Activated CD8-positive, alpha-beta T cell treated with anti-CD3 and anti-CD28 coated beads, Interleukin-2, amount 10 ng/mL, durations not matched to agents 7 days and 5 days (primary cell): ENCODE measurements around the gene CDC5L. TPM values are rescaled to one million over a fixed set of nuclear protein-coding genes. Genes with fewer than 3 reads are reported as not detected.

Experiments used
- ATAC-seq: fragments of 150-1000 bp; cut with Tn5 transposase; one replicate; pipeline ENCODE4 v1.10.0; 2021; ENCODE audit warnings: moderate library complexity
- CTCF ChIA-PET: fragments of 350-600 bp; sonication (Branson Sonifier 250); formaldehyde crosslinking; loops from one replicate; lab custom pipeline; 2021; ENCODE audit warnings: antibody characterized with exemption; lab: Charles Lee
- POLR2A ChIA-PET: fragments of 350-600 bp; sonication (Branson Sonifier 250); formaldehyde crosslinking; loops from one replicate; lab custom pipeline; 2021; ENCODE audit warnings: antibody characterized with exemption; lab: Charles Lee
- DNase-seq: peaks from one replicate; pipeline ENCODE4 v3.0.0-alpha.2; 2020
- H3K27ac Mint-ChIP-seq: one replicate; pipeline ENCODE4 v1.8.0; 2021; ENCODE audit warnings: mild to moderate bottlenecking, mixed read lengths
- H3K27me3 Mint-ChIP-seq: one replicate; pipeline ENCODE4 v1.8.0; 2021; ENCODE audit warnings: low read depth, mixed read lengths
- H3K36me3 Mint-ChIP-seq: one replicate; pipeline ENCODE4 v1.8.0; 2021; ENCODE audit warnings: low read depth, mixed read lengths
- H3K4me1 Mint-ChIP-seq: one replicate; pipeline ENCODE4 v1.8.0; 2021; ENCODE audit warnings: low read depth, mixed read lengths
- H3K4me3 Mint-ChIP-seq: one replicate; pipeline ENCODE4 v1.8.0; 2021; ENCODE audit warnings: mild to moderate bottlenecking, mixed read lengths
- H3K9me3 Mint-ChIP-seq: one replicate; pipeline ENCODE4 v1.8.0; 2022; ENCODE audit warnings: mixed read lengths; ENCODE audit not compliant: insufficient read depth
- total RNA-seq, 2 experiments: library from RNA; stranded (reverse); gene quantifications; one replicate each; pipeline ENCODE4 v1.2.3, GENCODE V29; 2021

The CDC5L gene
- total RNA-seq, 2 experiments from 2014 or later: 22.6 to 22.7 TPM

DNA sequence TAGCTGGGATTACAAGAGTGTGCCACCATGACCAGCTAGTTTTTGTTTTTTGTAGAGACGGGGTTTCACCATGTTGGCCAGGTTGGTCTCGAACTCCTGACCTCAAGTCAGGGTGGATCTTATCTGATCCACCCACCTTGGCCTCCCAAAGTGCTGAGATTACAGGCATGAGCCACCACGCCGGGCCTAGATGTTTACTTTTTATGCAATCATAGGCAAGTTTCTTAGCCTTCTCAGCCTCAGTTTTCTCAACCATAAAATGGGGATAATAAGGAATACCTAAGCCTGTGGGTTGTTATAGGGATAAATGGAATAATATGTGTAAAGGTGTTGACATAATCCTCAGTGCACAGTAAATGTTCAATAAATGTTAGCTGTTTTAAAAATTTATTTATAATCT is 35.2 kb upstream of the CDC5L start:
- Mint-ChIP-seq H3K4me1 (no peaks in the 10 kb centered on the region), H3K4me3 (no peak overlapping the region), H3K36me3 (no peaks in the 10 kb centered on the region), H3K27me3 (peaks cover 14% of the 10 kb centered on the region), H3K27ac (no peak overlapping the region), H3K9me3 (no peaks in the 10 kb centered on the region)
- POLR2A ChIA-PET: no interaction called here
- ATAC-seq: no peak
- CTCF ChIA-PET: interaction anchor here (1.6 kb wide), 1 partner anchor 40 kb away, joined by 5 read pairs; the partner anchor contains the start of gene AARS2
- no peak for DNase-seq

DNA sequence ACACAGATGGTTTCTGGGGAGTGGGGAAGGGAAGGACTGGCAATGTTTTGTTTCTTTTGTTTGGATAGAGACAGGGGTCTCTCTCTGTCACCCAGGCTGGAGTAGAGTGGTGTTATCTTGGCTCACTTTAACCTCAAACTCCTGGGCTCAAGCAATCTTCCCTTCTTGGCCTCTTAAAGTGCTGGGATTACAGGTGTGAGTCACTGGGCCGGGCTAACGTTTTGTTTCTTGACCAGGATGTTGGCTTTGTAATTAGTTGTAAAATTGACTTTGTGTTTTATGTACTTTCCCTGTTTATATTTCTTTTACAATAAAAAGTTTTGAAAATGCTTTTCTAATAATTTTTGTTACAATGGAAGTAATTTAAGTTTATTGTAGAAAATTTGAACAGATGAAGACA is 34.2 kb upstream of the CDC5L start:
- no peak for ATAC-seq
- DNase-seq: no peak
- no peak overlapping the region for H3K27ac Mint-ChIP-seq
- no peak overlapping the region for H3K4me3 Mint-ChIP-seq
- peaks cover 17% of the 10 kb centered on the region for H3K27me3 Mint-ChIP-seq
- H3K4me1 Mint-ChIP-seq: no peaks in the 10 kb centered on the region
- CTCF ChIA-PET: interaction anchor here (1.6 kb wide), 1 partner anchor 41 kb away, joined by 5 read pairs; the partner anchor contains the start of gene AARS2
- POLR2A ChIA-PET: no interaction called here
- H3K9me3 Mint-ChIP-seq: no peaks in the 10 kb centered on the region
- no peaks in the 10 kb centered on the region for H3K36me3 Mint-ChIP-seq

DNA sequence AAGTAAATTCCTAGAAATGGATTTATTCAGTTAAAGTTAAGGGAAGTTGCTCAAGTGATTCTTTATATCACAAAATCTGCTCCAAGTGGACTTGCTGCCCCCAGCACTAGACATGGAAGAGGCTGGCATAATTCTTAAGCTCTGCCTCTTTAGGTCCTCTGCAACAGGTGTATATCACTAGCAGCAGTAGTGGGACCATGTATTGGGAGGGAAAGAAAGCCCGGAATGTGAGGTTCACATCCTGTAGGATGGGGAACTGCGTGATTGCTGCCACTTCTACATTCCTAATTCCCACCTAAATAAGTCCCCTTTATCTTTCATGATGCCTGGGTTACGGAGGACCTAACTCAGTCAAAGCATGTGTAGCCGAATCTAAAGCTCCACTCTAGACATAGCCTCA is 31.9 kb upstream of the CDC5L start:
- ChIA-PET POLR2A (no interaction called here), CTCF (no interaction called here)
- Mint-ChIP-seq H3K27me3 (peaks cover 19% of the 10 kb centered on the region), H3K4me1 (no peaks in the 10 kb centered on the region), H3K4me3 (no peak overlapping the region), H3K9me3 (no peaks in the 10 kb centered on the region), H3K27ac (no peak overlapping the region), H3K36me3 (no peaks in the 10 kb centered on the region)
- ATAC-seq (no peak), DNase-seq (no peak)

DNA sequence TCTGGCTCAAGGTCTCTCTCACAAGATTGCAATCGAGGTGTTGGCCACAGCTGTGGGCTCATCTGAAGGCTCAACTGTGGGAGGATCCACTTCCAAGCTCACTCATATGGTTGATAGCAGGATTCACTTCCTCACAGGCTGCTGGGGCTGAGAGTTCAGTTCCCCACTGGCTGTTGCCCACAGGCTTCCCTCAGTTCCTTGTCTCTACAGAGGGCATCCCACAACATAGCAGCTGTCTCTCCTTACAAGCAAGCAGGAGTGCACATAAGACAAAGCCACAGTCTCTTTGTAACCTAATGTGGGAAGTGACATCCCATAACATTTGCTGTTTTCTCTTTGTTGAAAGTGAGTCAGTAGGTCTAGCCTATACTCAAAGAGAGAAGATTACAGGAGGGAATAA is 31.0 kb upstream of the CDC5L start:
- DNase-seq (no peak), ATAC-seq (no peak)
- no peak overlapping the region for H3K27ac Mint-ChIP-seq
- CTCF ChIA-PET: no interaction called here
- no peak overlapping the region for H3K4me3 Mint-ChIP-seq
- H3K27me3 Mint-ChIP-seq: peaks cover 19% of the 10 kb centered on the region
- H3K36me3 Mint-ChIP-seq: no peaks in the 10 kb centered on the region
- no peaks in the 10 kb centered on the region for H3K9me3 Mint-ChIP-seq
- no peaks in the 10 kb centered on the region for H3K4me1 Mint-ChIP-seq
- POLR2A ChIA-PET: no interaction called here

DNA sequence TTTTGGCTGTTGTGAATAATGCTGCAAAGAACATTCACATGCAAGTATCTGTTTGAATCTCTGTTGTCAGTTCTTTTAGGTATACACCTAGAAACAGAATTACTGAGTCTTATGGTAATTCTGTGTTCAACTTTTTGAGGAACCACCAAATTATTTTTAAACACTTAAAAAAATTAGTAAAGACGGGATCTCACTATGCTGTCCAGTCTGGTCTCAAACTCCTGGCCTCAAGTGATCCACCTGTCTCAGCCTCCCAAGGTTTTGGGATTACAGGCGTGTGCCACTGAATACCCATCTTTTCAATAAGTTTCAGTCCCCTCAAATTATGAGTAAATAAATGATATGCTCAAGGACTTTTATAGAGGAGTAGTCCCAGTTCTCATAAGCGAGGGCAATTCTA is 27.5 kb upstream of the CDC5L start:
- H3K36me3 Mint-ChIP-seq: no peaks in the 10 kb centered on the region
- H3K27me3 Mint-ChIP-seq: peaks cover 19% of the 10 kb centered on the region
- DNase-seq: no peak
- no peaks in the 10 kb centered on the region for H3K4me1 Mint-ChIP-seq
- H3K27ac Mint-ChIP-seq: no peak overlapping the region
- CTCF ChIA-PET: no interaction called here
- ATAC-seq: no peak
- POLR2A ChIA-PET: no interaction called here
- no peaks in the 10 kb centered on the region for H3K9me3 Mint-ChIP-seq
- H3K4me3 Mint-ChIP-seq: no peak overlapping the region

DNA sequence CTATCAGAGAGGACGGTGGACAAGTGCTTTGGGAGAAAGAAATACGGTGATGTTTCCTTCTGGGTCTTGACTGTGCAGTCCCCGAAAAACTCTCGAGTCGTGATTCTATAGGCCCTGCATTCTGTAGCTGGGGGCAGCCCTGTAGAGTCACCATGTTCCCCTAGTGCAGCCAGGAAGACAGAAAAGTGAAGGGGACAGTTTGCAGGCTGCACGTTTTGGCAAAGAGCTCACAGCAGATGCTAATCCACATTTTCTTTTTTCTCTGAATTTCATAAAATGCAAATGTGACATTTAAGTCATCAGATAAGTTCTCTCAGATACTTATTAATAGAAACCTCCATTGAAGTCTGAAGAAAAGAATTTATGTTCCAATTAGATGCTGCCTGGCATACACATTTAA is 25.6 kb upstream of the CDC5L start:
- CTCF ChIA-PET: no interaction called here
- Mint-ChIP-seq H3K27ac (no peak overlapping the region), H3K4me1 (no peaks in the 10 kb centered on the region), H3K36me3 (no peaks in the 10 kb centered on the region), H3K4me3 (no peak overlapping the region), H3K27me3 (peaks cover 10% of the 10 kb centered on the region), H3K9me3 (no peaks in the 10 kb centered on the region)
- no peak for ATAC-seq
- no peak for DNase-seq
- POLR2A ChIA-PET: no interaction called here

DNA sequence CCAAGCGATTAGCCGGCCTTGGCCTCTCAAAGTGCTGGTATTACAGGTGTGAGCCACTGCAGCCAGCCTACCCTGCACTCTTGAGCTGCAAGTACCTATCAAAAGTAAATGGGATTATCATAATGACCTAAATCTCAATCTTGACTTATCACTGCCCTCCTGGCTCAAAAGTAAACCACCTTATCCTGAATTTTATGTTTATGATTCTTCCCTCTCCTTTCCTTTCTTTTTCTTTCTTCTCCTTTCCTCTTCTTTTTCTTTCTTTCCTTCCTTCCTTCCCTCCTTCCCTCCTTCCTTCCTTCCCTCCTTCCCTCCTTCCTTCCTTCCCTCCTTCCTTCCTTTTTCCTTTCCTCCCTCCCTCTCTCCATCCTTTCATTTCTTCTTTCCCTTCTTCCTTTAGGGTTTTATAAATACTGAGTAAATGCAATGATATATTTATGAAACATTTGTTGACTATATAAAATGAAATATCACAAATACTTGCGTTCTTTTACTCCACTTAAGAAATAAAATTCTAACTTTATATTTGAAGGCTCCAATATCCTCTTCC is 24.1 kb upstream of the CDC5L start:
- H3K36me3 Mint-ChIP-seq: no peaks in the 10 kb centered on the region
- ChIA-PET POLR2A (no interaction called here), CTCF (no interaction called here)
- no peak for ATAC-seq
- peaks cover 8% of the 10 kb centered on the region for H3K27me3 Mint-ChIP-seq
- DNase-seq: no peak
- peaks cover 3% of the 10 kb centered on the region for H3K4me1 Mint-ChIP-seq
- no peak overlapping the region for H3K27ac Mint-ChIP-seq
- no peak overlapping the region for H3K4me3 Mint-ChIP-seq
- H3K9me3 Mint-ChIP-seq: no peaks in the 10 kb centered on the region

DNA sequence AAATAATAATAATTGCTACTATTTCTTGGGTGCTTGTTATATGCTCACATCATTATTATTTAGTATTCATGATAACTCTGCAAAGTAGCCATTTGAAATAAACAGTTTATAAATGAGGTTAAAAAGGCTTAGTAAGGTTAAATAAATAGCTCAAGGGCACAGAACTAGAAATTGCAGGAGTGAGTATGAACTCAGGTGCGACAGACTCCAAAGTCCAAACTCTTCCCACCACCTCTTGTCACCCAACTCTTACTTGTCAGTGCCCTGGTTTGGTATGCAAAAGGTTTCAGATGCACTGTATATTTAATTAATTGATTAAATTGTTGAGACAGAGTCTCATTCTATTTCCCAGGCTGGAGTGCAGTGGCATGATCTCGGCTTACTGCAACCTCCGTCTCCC is 20.7 kb upstream of the CDC5L start:
- POLR2A ChIA-PET: no interaction called here
- Mint-ChIP-seq H3K27ac (no peak overlapping the region), H3K36me3 (no peaks in the 10 kb centered on the region), H3K4me3 (no peak overlapping the region), H3K9me3 (no peaks in the 10 kb centered on the region), H3K27me3 (peaks cover 6% of the 10 kb centered on the region), H3K4me1 (peaks cover 3% of the 10 kb centered on the region)
- CTCF ChIA-PET: no interaction called here
- DNase-seq (no peak), ATAC-seq (no peak)

DNA sequence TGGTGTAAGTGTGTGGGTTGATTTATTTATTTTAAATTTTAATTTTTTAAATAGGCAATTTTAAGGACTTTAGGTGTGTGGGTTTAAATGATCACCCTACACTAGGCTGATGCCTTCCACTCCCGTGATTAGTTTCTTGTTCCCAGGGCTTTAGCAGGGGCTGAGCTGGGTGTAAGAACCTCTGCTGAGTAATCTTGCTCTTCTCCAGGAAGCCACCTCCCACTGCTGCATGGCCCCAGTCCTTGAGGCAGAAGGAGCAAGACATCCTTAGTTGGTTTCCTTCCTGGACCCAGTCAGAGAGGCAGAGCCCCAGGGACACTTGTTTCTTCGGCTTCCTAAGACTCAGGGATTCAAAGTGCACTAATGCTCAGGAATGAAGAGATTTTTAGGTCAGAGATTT is 19.8 kb upstream of the CDC5L start:
- Mint-ChIP-seq H3K4me1 (peaks cover 3% of the 10 kb centered on the region), H3K9me3 (no peaks in the 10 kb centered on the region), H3K27ac (no peak overlapping the region), H3K4me3 (no peak overlapping the region), H3K27me3 (peaks cover 7% of the 10 kb centered on the region), H3K36me3 (no peaks in the 10 kb centered on the region)
- ATAC-seq (no peak), DNase-seq (no peak)
- ChIA-PET CTCF (no interaction called here), POLR2A (no interaction called here)

DNA sequence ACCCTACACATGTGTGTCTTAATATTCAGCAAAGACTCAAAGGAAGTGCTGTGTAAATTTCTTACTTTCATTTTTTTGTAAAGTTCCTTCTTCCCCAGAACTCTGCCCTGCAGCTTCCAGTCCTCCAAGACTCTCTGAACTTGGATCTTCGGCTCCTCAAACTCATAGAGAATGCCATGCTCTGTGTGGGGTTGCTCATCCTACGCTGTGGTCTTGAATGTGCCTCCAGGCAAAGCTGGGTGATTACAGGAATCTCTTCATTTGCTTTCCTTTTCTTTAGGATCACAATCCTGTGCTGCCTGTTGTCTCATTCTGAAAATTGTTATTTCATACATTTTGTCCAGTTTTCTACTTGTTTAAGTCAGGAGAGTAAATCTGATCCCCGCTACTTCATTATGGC is 14.5 kb upstream of the CDC5L start:
- ChIA-PET CTCF (no interaction called here), POLR2A (no interaction called here)
- no peak for ATAC-seq
- Mint-ChIP-seq H3K9me3 (no peaks in the 10 kb centered on the region), H3K36me3 (no peaks in the 10 kb centered on the region), H3K4me3 (no peak overlapping the region), H3K4me1 (peaks cover 4% of the 10 kb centered on the region), H3K27ac (no peak overlapping the region), H3K27me3 (peaks cover 20% of the 10 kb centered on the region)
- no peak for DNase-seq

DNA sequence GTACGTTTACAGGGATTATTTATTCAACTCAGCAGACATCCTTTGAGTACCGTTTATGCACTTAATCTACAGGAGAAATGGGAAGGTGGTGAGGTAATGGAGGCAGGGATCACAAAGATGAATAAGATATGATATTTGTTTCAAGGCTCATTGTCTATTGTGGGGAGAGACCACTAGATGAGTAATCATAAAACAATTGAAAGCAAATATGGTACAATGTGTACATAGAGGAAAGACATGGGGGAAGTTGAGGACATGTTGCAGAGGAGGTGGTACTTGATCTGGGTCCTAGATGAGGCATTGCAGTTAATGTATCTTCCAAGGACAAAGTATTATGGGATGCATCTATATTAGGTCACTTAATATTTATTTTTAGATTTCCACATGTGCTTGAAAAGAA is 13.7 kb upstream of the CDC5L start:
- H3K4me3 Mint-ChIP-seq: no peak overlapping the region
- ChIA-PET CTCF (no interaction called here), POLR2A (no interaction called here)
- ATAC-seq: no peak
- DNase-seq: no peak
- H3K4me1 Mint-ChIP-seq: peaks cover 4% of the 10 kb centered on the region
- no peaks in the 10 kb centered on the region for H3K36me3 Mint-ChIP-seq
- no peak overlapping the region for H3K27ac Mint-ChIP-seq
- peaks cover 18% of the 10 kb centered on the region for H3K27me3 Mint-ChIP-seq
- H3K9me3 Mint-ChIP-seq: no peaks in the 10 kb centered on the region

DNA sequence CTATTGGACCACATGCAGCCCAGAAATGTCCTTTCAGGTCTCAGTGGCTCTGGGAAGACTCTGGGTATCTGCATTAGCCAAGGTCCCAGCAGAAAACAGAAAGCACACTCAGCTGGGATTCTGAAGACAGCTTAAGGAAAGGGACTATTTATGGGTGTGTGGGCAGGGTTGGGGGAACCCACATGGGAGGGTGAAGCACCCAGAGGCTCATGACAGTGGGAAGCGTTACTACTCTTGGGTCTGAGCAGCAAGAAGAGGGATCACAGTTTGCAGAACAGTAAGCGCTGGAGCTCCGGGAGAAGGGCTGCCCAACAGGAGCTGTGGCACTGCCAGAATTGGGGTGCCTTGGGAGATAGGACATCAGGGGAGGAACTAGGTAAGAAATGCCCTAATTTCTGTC is 12.4 kb upstream of the CDC5L start:
- CTCF ChIA-PET: no interaction called here
- Mint-ChIP-seq H3K4me1 (peaks cover 4% of the 10 kb centered on the region), H3K9me3 (no peaks in the 10 kb centered on the region), H3K4me3 (no peak overlapping the region), H3K27me3 (peaks cover 21% of the 10 kb centered on the region), H3K36me3 (no peaks in the 10 kb centered on the region), H3K27ac (no peak overlapping the region)
- ATAC-seq (no peak), DNase-seq (no peak)
- POLR2A ChIA-PET: no interaction called here

DNA sequence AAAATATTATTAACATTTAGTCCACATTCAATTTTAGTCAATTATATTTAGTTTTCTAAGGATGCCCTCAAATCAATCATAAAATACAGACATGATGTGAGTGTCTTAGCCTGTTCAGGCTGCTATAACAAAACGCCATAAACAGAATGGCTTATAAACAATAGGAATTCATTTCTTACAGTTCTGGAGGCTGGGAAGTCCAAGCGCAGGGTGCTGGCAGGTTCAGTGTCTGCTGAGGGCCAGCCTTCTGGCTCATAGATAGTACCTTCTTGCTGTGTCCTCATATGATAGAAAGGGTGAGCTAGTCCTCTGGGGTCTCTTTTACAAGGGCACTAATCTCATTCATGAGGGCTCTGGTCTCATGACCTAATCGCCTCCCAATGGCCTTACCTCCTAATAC is 10.0 kb upstream of the CDC5L start:
- ATAC-seq (no peak), DNase-seq (no peak)
- ChIA-PET CTCF (no interaction called here), POLR2A (no interaction called here)
- H3K4me3 Mint-ChIP-seq: no peak overlapping the region
- H3K9me3 Mint-ChIP-seq: no peaks in the 10 kb centered on the region
- H3K36me3 Mint-ChIP-seq: no peaks in the 10 kb centered on the region
- H3K27ac Mint-ChIP-seq: no peak overlapping the region
- peaks cover 26% of the 10 kb centered on the region for H3K27me3 Mint-ChIP-seq
- peaks cover 4% of the 10 kb centered on the region for H3K4me1 Mint-ChIP-seq
